NB4 (cell line): ENCODE measurements around the gene NANOGP8.

Experiments used
- DNase-seq: peaks from one replicate; pipeline ENCODE4 v3.0.0; 2010; ENCODE audit warnings: low read depth
- H3K4me3 ChIP-seq: one replicate; pipeline ENCODE4 v1.5.1; 2011; ENCODE audit warnings: mild to moderate bottlenecking, low read depth, low read length, moderate library complexity
- MYC ChIP-seq: IDR thresholded peaks from 2 replicates; pipeline ENCODE4 v1.6.1; 2011; ENCODE audit warnings: low read depth, low read length
- POLR2A ChIP-seq: IDR thresholded peaks from 2 replicates; pipeline ENCODE4 v1.6.1; 2011; ENCODE audit warnings: mild to moderate bottlenecking; ENCODE audit not compliant: insufficient read length; ENCODE audit errors: extremely low read depth
- TF ChIP-seq, protein P1 (sequence below): IDR thresholded peaks from 2 replicates; pipeline ENCODE4 v1.6.1; 2011; ENCODE audit warnings: low read depth, low read length
- TF ChIP-seq, protein P2 (sequence below): IDR thresholded peaks from one replicate; pipeline ENCODE4 v1.5.1; 2012; ENCODE audit warnings: low read depth, low read length

The NANOGP8 gene

DNA sequence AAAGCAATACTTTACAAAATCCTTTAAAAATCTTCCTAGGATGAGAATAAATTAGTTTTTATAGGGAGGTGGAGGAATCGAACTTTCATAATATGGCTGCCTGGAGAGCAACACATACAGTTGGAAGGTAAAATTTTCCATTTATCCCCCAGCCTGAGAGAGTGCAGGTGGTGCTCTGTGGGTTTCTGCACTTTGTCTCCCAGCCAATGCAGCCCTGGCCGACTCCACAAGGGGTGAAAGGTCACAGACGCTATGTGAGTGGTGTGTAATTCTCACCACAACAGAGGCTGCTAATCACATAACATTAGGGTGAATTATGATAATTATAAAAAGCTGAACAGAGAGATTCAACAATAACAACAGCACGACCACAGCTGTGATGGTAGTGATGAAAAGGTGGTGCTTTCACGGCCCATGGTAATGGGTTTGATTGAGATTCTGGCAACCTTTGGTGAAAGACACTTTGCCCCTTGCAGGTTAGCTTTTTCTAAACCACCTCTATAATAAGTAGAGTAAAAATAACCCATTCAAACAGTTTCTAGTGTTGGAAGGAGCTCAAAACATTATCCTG is 30.1 kb upstream of the NANOGP8 start:
- TF ChIP-seq POLR2A, result no peak
- TF ChIP-seq, protein P1, sequence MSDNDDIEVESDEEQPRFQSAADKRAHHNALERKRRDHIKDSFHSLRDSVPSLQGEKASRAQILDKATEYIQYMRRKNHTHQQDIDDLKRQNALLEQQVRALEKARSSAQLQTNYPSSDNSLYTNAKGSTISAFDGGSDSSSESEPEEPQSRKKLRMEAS, result no peak
- TF ChIP-seq, protein P2, sequence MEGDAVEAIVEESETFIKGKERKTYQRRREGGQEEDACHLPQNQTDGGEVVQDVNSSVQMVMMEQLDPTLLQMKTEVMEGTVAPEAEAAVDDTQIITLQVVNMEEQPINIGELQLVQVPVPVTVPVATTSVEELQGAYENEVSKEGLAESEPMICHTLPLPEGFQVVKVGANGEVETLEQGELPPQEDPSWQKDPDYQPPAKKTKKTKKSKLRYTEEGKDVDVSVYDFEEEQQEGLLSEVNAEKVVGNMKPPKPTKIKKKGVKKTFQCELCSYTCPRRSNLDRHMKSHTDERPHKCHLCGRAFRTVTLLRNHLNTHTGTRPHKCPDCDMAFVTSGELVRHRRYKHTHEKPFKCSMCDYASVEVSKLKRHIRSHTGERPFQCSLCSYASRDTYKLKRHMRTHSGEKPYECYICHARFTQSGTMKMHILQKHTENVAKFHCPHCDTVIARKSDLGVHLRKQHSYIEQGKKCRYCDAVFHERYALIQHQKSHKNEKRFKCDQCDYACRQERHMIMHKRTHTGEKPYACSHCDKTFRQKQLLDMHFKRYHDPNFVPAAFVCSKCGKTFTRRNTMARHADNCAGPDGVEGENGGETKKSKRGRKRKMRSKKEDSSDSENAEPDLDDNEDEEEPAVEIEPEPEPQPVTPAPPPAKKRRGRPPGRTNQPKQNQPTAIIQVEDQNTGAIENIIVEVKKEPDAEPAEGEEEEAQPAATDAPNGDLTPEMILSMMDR, result no peak
- TF ChIP-seq MYC, result no peak
- DNase-seq, result no peak
- H3K4me3 ChIP-seq, result no peak overlapping the region

DNA sequence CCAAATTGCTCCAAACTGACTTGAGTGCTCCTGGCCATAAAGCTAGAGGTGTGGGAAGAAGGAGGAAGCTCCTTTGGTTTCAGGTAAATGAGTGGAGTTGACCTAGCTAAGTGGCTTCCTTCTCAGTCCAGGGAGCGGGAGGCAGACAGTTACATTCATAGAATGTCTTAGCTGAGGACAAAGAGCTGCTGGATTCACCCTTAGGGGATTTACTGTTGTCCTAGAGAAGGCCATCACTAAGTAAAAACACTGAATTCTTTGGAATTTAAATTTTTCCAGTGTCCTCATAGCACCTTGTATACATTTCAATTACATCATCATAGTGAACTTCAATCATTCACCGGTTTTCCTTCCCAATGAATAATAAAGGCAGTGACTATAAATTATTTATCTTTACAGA is 27.3 kb upstream of the NANOGP8 start:
- no peak overlapping the region for H3K4me3 ChIP-seq
- TF ChIP-seq, protein P2, result no peak
- TF ChIP-seq, protein P1, result no peak
- no peak for TF ChIP-seq MYC
- TF ChIP-seq POLR2A, result no peak
- no peak for DNase-seq

DNA sequence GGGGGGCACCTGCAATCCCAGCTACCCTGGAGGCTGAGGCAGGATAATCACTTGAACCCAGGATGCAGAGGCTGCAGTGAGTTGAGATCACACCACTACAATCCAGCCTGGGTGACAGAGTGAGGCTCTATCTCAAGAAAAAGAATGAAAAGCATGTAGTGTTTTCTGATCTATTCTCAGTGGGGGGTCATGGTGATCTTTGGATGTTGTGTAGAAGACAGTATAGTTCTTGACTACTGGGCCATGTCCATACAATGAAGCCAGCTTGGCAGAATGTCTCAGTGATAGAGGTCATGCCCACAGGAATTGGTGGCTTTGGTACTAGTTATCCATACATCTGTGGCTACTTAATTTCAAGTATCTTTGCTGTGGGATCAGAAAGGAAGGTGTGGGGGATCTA is 26.8 kb upstream of the NANOGP8 start:
- TF ChIP-seq POLR2A, result no peak
- TF ChIP-seq, protein P1, result no peak
- TF ChIP-seq MYC, result no peak
- TF ChIP-seq, protein P2, result no peak
- no peak for DNase-seq
- no peak overlapping the region for H3K4me3 ChIP-seq

DNA sequence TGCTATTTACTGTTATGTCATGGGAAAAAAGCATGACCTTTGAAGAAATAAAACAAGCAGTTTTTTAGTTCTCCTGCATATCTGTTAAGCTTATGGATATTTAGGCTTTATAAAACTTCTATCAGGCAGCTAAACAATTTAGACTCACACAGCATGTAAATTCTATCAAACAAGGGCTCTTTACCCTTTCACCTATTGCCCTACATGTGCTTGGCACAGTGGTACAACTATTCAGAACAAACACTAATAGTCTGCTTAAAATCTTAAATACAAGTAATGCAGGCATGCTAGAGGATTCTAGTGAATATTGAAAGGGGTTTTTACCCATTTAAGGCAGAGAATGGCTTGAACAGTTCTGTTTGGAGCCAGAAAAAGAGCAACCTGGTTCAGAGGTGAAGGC is 23.4 kb upstream of the NANOGP8 start:
- no peak overlapping the region for H3K4me3 ChIP-seq
- DNase-seq, result no peak
- TF ChIP-seq POLR2A, result no peak
- TF ChIP-seq, protein P1, result no peak
- TF ChIP-seq, protein P2, result no peak
- TF ChIP-seq MYC, result no peak

DNA sequence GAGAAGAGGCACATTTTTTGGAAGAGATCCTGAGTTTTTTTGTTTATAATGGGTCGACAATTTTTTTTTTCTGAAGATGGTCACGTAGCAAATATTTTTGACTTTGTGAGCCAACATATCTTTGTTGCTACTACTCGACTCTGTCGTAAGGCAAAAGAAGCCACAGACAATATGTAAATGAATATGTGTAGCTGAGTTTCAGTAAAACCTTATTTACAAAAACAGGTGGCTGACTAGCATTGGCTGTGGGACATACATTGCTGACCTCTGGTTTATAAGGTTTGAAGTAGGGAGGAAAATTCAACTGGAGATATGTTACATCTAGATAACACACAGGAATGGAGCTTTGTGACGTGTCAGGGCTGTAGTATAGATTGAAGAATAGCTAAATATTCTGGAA is 22.5 kb upstream of the NANOGP8 start:
- H3K4me3 ChIP-seq, result no peak overlapping the region
- no peak for DNase-seq
- TF ChIP-seq MYC (no peak), POLR2A (no peak)
- TF ChIP-seq, protein P1, result no peak
- TF ChIP-seq, protein P2, result no peak

DNA sequence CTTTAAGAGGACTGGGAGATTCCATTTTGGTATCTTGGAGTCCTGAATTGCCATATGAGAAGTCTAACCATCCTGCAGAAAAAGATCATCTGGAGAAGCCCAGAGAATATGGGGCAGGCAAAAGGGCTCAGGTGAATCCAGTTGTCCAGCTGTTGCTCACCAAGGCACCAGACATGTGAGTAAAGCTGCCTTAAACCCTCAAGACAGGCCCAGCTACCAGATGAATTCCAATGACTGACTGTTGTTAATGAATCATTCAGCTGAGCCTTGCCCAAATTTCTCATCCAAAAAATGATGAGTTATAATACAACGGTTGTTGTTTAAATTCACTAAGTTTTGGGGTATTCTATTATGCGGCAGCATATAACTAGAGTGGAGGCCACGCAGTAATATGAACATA is 22.0 kb upstream of the NANOGP8 start:
- DNase-seq, result no peak
- no peak overlapping the region for H3K4me3 ChIP-seq
- no peak for TF ChIP-seq MYC
- TF ChIP-seq, protein P2, result no peak
- TF ChIP-seq, protein P1, result no peak
- no peak for TF ChIP-seq POLR2A
